ENCODE data around the gene AKTIP. TPM values are rescaled to one million over a fixed set of nuclear protein-coding genes. Genes with fewer than 3 reads are reported as not detected.
"Not testable (repeated sequence)": the region's sequence is repeated elsewhere in the genome, so short reads cannot be mapped to it uniquely, and the experiment has no call there.

The AKTIP gene
- total RNA-seq, 2 experiments from 2014 or later: 51.2 to 53.3 TPM

- H3K27me3 ChIP-seq (ENCODE audit: control insufficient read depth in 1 of 2, insufficient read depth in 2 of 2, low read length in 2 of 2): peaks cover 3% of the 10 kb centered on the region in 2 experiments
- ATAC-seq (ENCODE audit: poor library complexity) (peak; percentile 85), DNase-seq (peak; percentile 38 to 79 (median 56))
- H3K4me1 ChIP-seq (ENCODE audit: insufficient read depth, low read length): peaks cover 28% of the 10 kb centered on the region
- no peak for TF ChIP-seq CTCF (IDR thresholded peaks at IDR 0.05)
- H3K27ac ChIP-seq (ENCODE audit: low read depth in 1 of 2, low read length in 2 of 2): no peak overlapping the region
- Mint-ChIP-seq H3K27ac (peak overlapping the region; percentile 3), H3K9me3 (no peaks in the 10 kb centered on the region), H3K36me3 (ENCODE audit: low read depth) (no peaks in the 10 kb centered on the region), H3K4me3 (peak overlapping the region; percentile 36), H3K4me1 (ENCODE audit: low read depth) (peaks cover 55% of the 10 kb centered on the region), H3K27me3 (peaks cover 36% of the 10 kb centered on the region)
- intact Hi-C loops (cut with DNase I, micrococcal nuclease): loop anchor here (1.0 to 10.0 kb wide), 2 partner anchors 27 to 1389 kb away; partner anchors contain the start of gene IRX5 (in 1 of the 2)
- no peak overlapping the region for H3K4me3 ChIP-seq (ENCODE audit: low read length)
- ChIA-PET POLR2A (interaction anchor here (0.6 to 1.9 kb wide), 9 partner anchors 15 to 159 kb away, joined by 3 to 11 read pairs (median 4); partner anchors contain the start of genes AKTIP, FTO and RBL2), CTCF (no interaction called here)
- H3K9me3 ChIP-seq (ENCODE audit: control insufficient read depth in 1 of 2, insufficient read depth in 1 of 2, low read length in 2 of 2): no peaks in the 10 kb centered on the region
- H3K36me3 ChIP-seq (ENCODE audit: insufficient read depth, low read length): no peaks in the 10 kb centered on the region
Measured at GRCh38 chr16:53545433-53545832, 42.4 kb upstream of the AKTIP start.

DNA sequence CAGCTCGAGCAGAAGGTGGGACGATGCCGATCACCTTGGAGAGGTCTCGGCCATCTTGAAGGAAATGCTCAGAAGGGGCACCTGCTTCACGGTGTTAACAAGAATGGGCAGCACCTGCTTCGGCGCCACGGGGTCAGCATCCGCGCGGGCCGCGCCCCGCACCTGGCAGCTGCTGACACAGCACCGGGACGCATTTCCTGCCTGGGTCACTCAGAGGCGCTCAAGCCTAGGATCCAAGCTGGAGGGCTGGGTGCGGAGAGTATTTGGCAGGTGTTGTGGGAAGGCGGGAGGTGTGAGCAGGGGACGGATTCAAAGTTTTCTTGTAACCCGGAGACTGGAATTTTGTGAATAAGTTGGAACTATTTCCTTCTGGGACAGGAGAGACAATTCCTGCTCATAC, 39.3 kb upstream of the AKTIP start:
- CTCF ChIA-PET: no interaction called here
- no peaks in the 10 kb centered on the region for H3K9me3 Mint-ChIP-seq
- Histone ChIP-seq H3K36me3 (ENCODE audit: insufficient read depth, low read length) (no peaks in the 10 kb centered on the region), H3K4me3 (ENCODE audit: low read length) (no peak overlapping the region), H3K9me3 (ENCODE audit: control insufficient read depth in 1 of 2, insufficient read depth in 1 of 2, low read length in 2 of 2) (no peaks in the 10 kb centered on the region), H3K4me1 (ENCODE audit: insufficient read depth, low read length) (peaks cover 25% of the 10 kb centered on the region), H3K27me3 (ENCODE audit: control insufficient read depth in 1 of 2, insufficient read depth in 2 of 2, low read length in 2 of 2) (no peaks in the 10 kb centered on the region), H3K27ac (ENCODE audit: low read depth in 1 of 2, low read length in 2 of 2) (no peak overlapping the region)
- ATAC-seq (ENCODE audit: poor library complexity): no peak
- intact Hi-C loops (cut with DNase I, micrococcal nuclease): loop anchor here in 1 of 2 experiments (10.0 kb wide), 1 partner anchor 1393 kb away; the partner anchor contains the start of gene IRX5
- DNase-seq: no peak
- peaks cover 18% of the 10 kb centered on the region for H3K27me3 Mint-ChIP-seq
- POLR2A ChIA-PET: no interaction called here
- H3K4me1 Mint-ChIP-seq (ENCODE audit: low read depth): peaks cover 39% of the 10 kb centered on the region
- TF ChIP-seq CTCF (IDR thresholded peaks at IDR 0.05): no peak
- H3K36me3 Mint-ChIP-seq (ENCODE audit: low read depth): no peaks in the 10 kb centered on the region
- no peak overlapping the region for H3K27ac Mint-ChIP-seq
- H3K4me3 Mint-ChIP-seq: no peak overlapping the region

GRCh38 chr16:53541326-53541725, 38.3 kb upstream of the AKTIP start:
- no peaks in the 10 kb centered on the region for H3K27me3 ChIP-seq (ENCODE audit: control insufficient read depth in 1 of 2, insufficient read depth in 2 of 2, low read length in 2 of 2)
- no peaks in the 10 kb centered on the region for H3K36me3 ChIP-seq (ENCODE audit: insufficient read depth, low read length)
- no peak overlapping the region for H3K27ac Mint-ChIP-seq
- POLR2A ChIA-PET: no interaction called here
- H3K27me3 Mint-ChIP-seq: peaks cover 16% of the 10 kb centered on the region
- H3K9me3 Mint-ChIP-seq: no peaks in the 10 kb centered on the region
- H3K27ac ChIP-seq (ENCODE audit: low read depth in 1 of 2, low read length in 2 of 2): no peak overlapping the region
- no peaks in the 10 kb centered on the region for H3K9me3 ChIP-seq (ENCODE audit: control insufficient read depth in 1 of 2, insufficient read depth in 1 of 2, low read length in 2 of 2)
- H3K4me3 ChIP-seq (ENCODE audit: low read length): no peak overlapping the region
- peaks cover 22% of the 10 kb centered on the region for H3K4me1 ChIP-seq (ENCODE audit: insufficient read depth, low read length)
- DNase-seq (no peak), ATAC-seq (ENCODE audit: poor library complexity) (no peak)
- H3K4me1 Mint-ChIP-seq (ENCODE audit: low read depth): peaks cover 29% of the 10 kb centered on the region
- CTCF ChIA-PET: no interaction called here
- TF ChIP-seq CTCF (IDR thresholded peaks at IDR 0.05): no peak
- no peak overlapping the region for H3K4me3 Mint-ChIP-seq
- intact Hi-C loops (cut with DNase I, micrococcal nuclease): loop anchor here in 1 of 2 experiments (10.0 kb wide), 1 partner anchor 1393 kb away; the partner anchor contains the start of gene IRX5
- no peaks in the 10 kb centered on the region for H3K36me3 Mint-ChIP-seq (ENCODE audit: low read depth)

DNA sequence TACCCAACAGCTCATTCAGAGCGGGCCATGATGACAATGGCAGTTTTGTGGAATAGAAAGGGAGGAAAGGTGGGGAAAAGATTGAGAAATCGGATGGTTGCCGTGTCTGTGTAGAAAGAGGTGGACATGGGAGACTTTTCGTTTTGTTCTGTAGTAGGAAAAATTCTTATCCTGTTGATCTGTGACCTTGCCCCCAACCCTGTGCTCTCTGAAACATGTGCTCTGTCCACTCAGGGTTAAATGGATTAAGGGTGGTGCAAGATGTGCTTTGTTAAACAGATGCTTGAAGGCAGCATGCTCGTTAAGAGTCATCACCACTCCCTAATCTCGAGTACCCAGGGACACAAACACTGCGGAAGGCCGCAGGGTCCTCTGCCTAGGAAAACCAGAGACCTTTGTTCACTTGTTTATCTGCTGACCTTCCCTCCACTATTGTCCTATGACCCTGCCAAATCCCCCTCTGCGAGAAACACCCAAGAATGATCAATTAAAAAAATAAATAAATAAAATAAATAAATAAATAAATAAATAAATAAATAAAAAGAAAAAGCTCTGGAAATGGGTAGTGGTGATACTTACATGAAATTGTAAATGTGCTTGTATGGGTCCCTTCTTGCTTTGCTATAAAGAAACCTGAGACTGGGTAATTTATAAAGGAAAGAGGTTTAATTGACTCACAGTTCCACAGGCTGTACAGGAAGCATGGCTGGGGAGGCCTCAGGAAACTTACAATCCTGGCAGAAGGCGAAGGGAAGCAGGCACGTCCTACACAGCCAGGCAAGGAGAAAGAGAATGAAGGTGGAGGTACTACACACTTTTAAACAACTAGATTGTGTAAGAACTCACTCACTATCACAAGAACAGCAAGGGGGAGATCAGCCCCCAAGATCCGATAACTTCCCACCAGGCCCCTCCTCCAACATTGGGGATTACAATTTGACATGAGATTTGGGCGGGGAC, 37.0 kb upstream of the AKTIP start:
- H3K4me1 ChIP-seq (ENCODE audit: insufficient read depth, low read length); POLR2A ChIA-PET; DNase-seq; H3K27me3 ChIP-seq (ENCODE audit: control insufficient read depth in 1 of 2, insufficient read depth in 2 of 2, low read length in 2 of 2); ATAC-seq (ENCODE audit: poor library complexity); H3K4me3 Mint-ChIP-seq; H3K27ac Mint-ChIP-seq; H3K9me3 ChIP-seq (ENCODE audit: control insufficient read depth in 1 of 2, insufficient read depth in 1 of 2, low read length in 2 of 2); H3K36me3 Mint-ChIP-seq (ENCODE audit: low read depth); H3K36me3 ChIP-seq (ENCODE audit: insufficient read depth, low read length); H3K9me3 Mint-ChIP-seq; H3K4me3 ChIP-seq (ENCODE audit: low read length); H3K27ac ChIP-seq (ENCODE audit: low read depth in 1 of 2, low read length in 2 of 2): not testable (repeated sequence)
- intact Hi-C loops (cut with DNase I, micrococcal nuclease): loop anchor here in 1 of 2 experiments (10.0 kb wide), 1 partner anchor 1395 kb away; the partner anchor contains the start of gene IRX5
- CTCF ChIA-PET: interaction anchor here (0.6 kb wide), 1 partner anchor 17 kb away, joined by 3 read pairs; no protein-coding TSS in a partner anchor
- Mint-ChIP-seq H3K4me1 (ENCODE audit: low read depth) (peaks cover 19% of the 10 kb centered on the region), H3K27me3 (peaks cover 11% of the 10 kb centered on the region)

DNA sequence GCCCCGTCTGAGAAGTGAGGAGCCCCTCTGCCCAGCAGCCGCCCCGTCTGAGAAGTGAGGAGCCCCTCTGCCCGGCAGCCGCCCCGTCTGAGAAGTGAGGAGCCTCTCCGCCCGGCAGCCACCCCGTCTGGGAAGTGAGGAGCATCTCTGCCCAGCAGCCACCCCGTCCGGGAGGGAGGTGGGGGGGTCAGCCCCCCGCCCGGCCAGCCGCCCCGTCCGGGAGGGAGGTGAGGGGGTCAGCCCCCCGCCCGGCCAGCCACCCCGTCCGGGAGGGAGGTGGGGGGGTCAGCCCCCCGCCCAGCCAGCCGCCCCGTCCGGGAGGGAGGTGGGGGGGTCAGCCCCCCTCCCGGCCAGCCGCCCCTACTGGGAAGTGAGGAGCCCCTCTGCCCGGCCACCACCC, 36.3 kb upstream of the AKTIP start:
- intact Hi-C loops (cut with DNase I, micrococcal nuclease); H3K4me1 ChIP-seq (ENCODE audit: insufficient read depth, low read length); H3K9me3 ChIP-seq (ENCODE audit: control insufficient read depth in 1 of 2, insufficient read depth in 1 of 2, low read length in 2 of 2); H3K9me3 Mint-ChIP-seq; H3K27me3 ChIP-seq (ENCODE audit: control insufficient read depth in 1 of 2, insufficient read depth in 2 of 2, low read length in 2 of 2); H3K27ac ChIP-seq (ENCODE audit: low read depth in 1 of 2, low read length in 2 of 2); CTCF ChIA-PET; H3K36me3 Mint-ChIP-seq (ENCODE audit: low read depth); H3K36me3 ChIP-seq (ENCODE audit: insufficient read depth, low read length); POLR2A ChIA-PET; ATAC-seq (ENCODE audit: poor library complexity); H3K4me3 Mint-ChIP-seq; H3K4me3 ChIP-seq (ENCODE audit: low read length); H3K27ac Mint-ChIP-seq; DNase-seq: not testable (repeated sequence)
- peaks cover 12% of the 10 kb centered on the region for H3K4me1 Mint-ChIP-seq (ENCODE audit: low read depth)
- peaks cover 11% of the 10 kb centered on the region for H3K27me3 Mint-ChIP-seq
